ENCODE results near the gene SNRNP25. TPM values are rescaled to one million over a fixed set of nuclear protein-coding genes. Genes with fewer than 3 reads are reported as not detected.
"Not testable (repeated sequence)": the region's sequence is repeated elsewhere in the genome, so short reads cannot be mapped to it uniquely, and the experiment has no call there.

The SNRNP25 gene
- total RNA-seq, 2 experiments from 2014 or later, result 42.5 to 50.0 TPM

GRCh38 chr16:34648-34987, 19.0 kb upstream of the SNRNP25 start:
- Mint-ChIP-seq H3K27ac (no peak overlapping the region), H3K4me3 (no peak overlapping the region), H3K9me3 (ENCODE audit: low read depth) (no peaks in the 10 kb centered on the region), H3K36me3 (ENCODE audit: low read depth) (peaks cover 8% of the 10 kb centered on the region), H3K27me3 (no peaks in the 10 kb centered on the region), H3K4me1 (peaks cover 13% of the 10 kb centered on the region)
- DNase-seq, result no peak
- ChIA-PET POLR2A (no interaction called here), CTCF (no interaction called here)
- intact Hi-C loops (cut with DNase I, micrococcal nuclease), result no loop called here
- no peak for ATAC-seq

GRCh38 chr16:35011-35677, 18.5 kb upstream of the SNRNP25 start:
- intact Hi-C loops (cut with DNase I, micrococcal nuclease), result no loop called here
- Mint-ChIP-seq H3K4me1 (peaks cover 17% of the 10 kb centered on the region), H3K27ac (no peak overlapping the region), H3K4me3 (no peak overlapping the region), H3K27me3 (no peaks in the 10 kb centered on the region), H3K36me3 (ENCODE audit: low read depth) (peaks cover 12% of the 10 kb centered on the region), H3K9me3 (ENCODE audit: low read depth) (no peaks in the 10 kb centered on the region)
- ChIA-PET CTCF (no interaction called here), POLR2A (no interaction called here)
- DNase-seq, result no peak
- ATAC-seq, result no peak

DNA sequence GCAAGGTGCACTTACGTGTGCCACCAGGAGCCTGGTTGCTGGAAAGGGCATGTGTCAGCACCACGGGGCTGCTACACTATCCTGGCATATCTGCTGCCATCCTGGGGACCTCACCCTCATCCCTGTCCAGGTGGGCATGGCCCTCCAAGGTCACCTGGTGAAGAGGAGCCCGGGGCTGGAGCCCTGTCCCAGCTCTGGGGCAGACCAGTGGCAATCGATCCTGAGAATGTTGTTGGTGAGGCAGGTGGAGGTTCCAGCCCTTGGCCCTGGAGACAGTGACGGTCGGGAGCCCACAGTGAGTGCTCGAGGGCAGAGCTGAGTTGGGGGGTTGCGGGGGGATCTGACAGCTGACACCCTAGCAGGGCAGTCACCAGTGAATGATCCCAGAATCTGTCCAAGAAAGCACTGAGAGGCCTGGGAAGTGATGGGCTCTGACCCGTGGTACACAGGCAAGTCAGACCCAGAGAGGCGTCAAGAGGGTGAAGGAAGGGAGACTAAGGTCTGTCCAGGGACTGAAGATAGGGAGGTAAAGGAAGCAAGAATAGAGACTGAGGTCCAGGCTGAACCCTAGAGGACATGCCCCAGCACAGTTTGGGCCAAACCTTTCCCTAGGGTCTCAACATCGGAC, 17.8 kb upstream of the SNRNP25 start:
- Mint-ChIP-seq H3K27me3 (no peaks in the 10 kb centered on the region), H3K4me1 (peaks cover 17% of the 10 kb centered on the region), H3K36me3 (ENCODE audit: low read depth) (peaks cover 12% of the 10 kb centered on the region), H3K27ac (no peak overlapping the region), H3K4me3 (no peak overlapping the region), H3K9me3 (ENCODE audit: low read depth) (no peaks in the 10 kb centered on the region)
- POLR2A ChIA-PET, result no interaction called here
- DNase-seq, result no peak
- CTCF ChIA-PET, result no interaction called here
- ATAC-seq, result no peak
- intact Hi-C loops (cut with DNase I, micrococcal nuclease), result no loop called here

- POLR2A ChIA-PET, result no interaction called here
- H3K27ac Mint-ChIP-seq, result no peak overlapping the region
- no peak overlapping the region for H3K4me3 Mint-ChIP-seq
- no peaks in the 10 kb centered on the region for H3K9me3 Mint-ChIP-seq (ENCODE audit: low read depth)
- ATAC-seq (no peak), DNase-seq (no peak)
- CTCF ChIA-PET, result no interaction called here
- H3K36me3 Mint-ChIP-seq (ENCODE audit: low read depth), result peaks cover 12% of the 10 kb centered on the region
- intact Hi-C loops (cut with DNase I, micrococcal nuclease), result no loop called here
- peaks cover 17% of the 10 kb centered on the region for H3K4me1 Mint-ChIP-seq
- H3K27me3 Mint-ChIP-seq, result no peaks in the 10 kb centered on the region
These were observed 17.2 kb upstream of the SNRNP25 start for GRCh38 chr16:36336-36984.

DNA sequence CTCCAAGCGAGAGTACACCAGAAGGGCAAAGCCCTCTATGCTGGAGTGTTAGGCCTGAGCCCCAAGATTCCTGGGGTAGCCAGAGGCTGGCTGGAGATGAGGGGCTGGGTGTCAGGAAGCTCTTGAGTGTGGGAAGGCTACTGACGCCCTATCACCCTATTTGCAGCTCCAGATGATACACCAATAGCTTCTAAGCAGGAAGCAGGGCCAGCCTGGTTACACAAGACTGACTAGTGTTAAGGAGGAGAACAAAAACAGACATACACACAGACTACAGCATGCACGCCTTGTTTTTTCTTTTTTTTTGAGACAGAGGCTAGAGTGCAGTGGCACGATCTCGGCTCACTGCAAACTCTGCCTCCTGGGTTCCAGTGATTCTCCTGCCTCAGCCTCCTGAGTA, 16.1 kb upstream of the SNRNP25 start:
- intact Hi-C loops (cut with DNase I, micrococcal nuclease), result no loop called here
- DNase-seq, result no peak
- no peak overlapping the region for H3K4me3 Mint-ChIP-seq
- H3K9me3 Mint-ChIP-seq (ENCODE audit: low read depth), result no peaks in the 10 kb centered on the region
- H3K27me3 Mint-ChIP-seq, result no peaks in the 10 kb centered on the region
- peaks cover 20% of the 10 kb centered on the region for H3K36me3 Mint-ChIP-seq (ENCODE audit: low read depth)
- no peak for ATAC-seq
- peaks cover 24% of the 10 kb centered on the region for H3K4me1 Mint-ChIP-seq
- CTCF ChIA-PET, result interaction anchor here (0.7 kb wide), 1 partner anchor 28 kb away, joined by 5 read pairs; no protein-coding TSS in a partner anchor
- POLR2A ChIA-PET, result interaction anchor here (0.9 kb wide), 1 partner anchor 16 kb away, joined by 3 read pairs; the partner anchor contains the start of genes POLR3K and SNRNP25
- H3K27ac Mint-ChIP-seq, result no peak overlapping the region

DNA sequence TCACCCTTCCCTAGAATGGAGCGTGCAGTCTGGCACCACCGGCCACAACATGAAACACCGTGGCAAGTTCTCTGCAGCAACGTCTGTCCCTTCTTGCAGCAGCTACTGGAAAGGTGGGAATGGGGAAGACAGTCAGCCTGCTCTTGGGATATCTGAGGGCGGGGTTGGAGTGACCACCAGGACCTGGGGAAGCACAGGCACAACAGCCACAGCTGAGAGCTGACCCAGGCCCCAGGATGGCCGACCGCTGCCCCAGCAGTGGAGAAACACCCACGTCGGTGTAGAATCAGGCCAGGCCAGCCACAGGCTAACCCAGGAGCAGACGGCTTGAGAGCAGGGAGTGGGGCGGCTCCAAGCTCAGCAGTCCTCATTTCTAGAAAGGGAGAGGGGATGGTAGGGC, 15.4 kb upstream of the SNRNP25 start:
- H3K27me3 Mint-ChIP-seq; H3K27ac Mint-ChIP-seq; ATAC-seq; H3K9me3 Mint-ChIP-seq (ENCODE audit: low read depth); intact Hi-C loops (cut with DNase I, micrococcal nuclease); H3K4me3 Mint-ChIP-seq; DNase-seq; CTCF ChIA-PET: not testable (repeated sequence)
- POLR2A ChIA-PET, result interaction anchor here (0.9 to 1.0 kb wide), 2 partner anchors 15 kb away, joined by 3 to 4 read pairs; partner anchors contain the start of genes POLR3K and SNRNP25
- Mint-ChIP-seq H3K36me3 (ENCODE audit: low read depth) (peaks cover 26% of the 10 kb centered on the region), H3K4me1 (peaks cover 28% of the 10 kb centered on the region)

DNA sequence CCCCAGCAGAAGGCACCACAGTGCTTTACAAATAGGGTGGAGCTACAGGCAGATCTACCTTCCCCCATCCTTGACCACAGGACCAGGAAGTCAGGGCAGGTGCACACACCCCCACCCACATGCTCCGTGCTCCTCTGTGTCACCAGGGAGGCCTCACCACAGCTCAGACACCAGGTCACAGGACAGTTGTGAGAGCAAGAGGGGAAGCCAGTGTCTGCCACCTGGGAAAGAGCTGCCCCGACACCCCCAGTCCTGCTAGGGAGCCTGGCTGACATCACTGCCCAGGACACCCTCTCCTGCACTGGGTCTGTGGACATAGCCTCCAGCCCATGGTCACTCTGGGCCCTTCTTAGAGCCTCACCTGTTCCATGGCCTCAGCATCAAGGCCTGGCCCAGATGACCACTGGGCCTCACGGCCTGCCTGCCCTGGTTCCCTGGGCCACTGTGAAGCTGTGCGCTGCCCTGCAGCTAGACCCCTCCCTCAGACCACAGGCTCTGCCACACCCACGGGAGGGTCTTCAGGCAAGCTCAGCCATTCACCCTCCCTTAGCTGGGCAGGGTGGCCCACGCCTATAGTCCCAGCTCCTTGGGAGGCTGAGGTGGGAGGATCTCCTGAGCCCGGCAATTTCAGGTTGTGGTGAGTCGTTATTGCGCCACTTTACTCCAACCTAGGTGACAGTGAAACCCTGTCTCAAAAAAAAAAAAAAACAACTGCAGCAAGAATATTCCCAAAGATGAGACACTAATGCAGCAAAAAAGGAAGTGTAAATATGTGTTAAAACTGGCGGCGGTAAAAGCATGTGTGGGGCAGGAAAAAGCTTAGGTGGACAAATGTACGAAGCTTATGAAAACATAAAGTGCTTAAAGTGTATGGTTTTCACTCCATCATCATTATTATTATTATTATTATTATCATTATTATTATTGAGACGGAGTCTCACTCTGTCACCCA, 14.4 kb upstream of the SNRNP25 start:
- peak; percentile 89 for ATAC-seq
- CTCF ChIA-PET, result interaction anchor here (0.9 to 1.4 kb wide), 2 partner anchors 26 to 57 kb away, joined by 3 to 5 read pairs; no protein-coding TSS in a partner anchor
- intact Hi-C loops (cut with DNase I, micrococcal nuclease), result no loop called here
- H3K27me3 Mint-ChIP-seq, result no peaks in the 10 kb centered on the region
- DNase-seq, result peak; percentile 64
- peak overlapping the region; percentile 23 for H3K27ac Mint-ChIP-seq
- peaks cover 33% of the 10 kb centered on the region for H3K36me3 Mint-ChIP-seq (ENCODE audit: low read depth)
- no peaks in the 10 kb centered on the region for H3K9me3 Mint-ChIP-seq (ENCODE audit: low read depth)
- POLR2A ChIA-PET, result interaction anchor here (1.0 kb wide), 1 partner anchor 14 kb away, joined by 4 read pairs; the partner anchor contains the start of genes POLR3K and SNRNP25
- H3K4me1 Mint-ChIP-seq, result peaks cover 28% of the 10 kb centered on the region
- no peak overlapping the region for H3K4me3 Mint-ChIP-seq

- peaks cover 28% of the 10 kb centered on the region for H3K4me1 Mint-ChIP-seq
- POLR2A ChIA-PET, result interaction anchor here (0.8 kb wide), 1 partner anchor 12 kb away, joined by 3 read pairs; the partner anchor contains the start of gene POLR3K
- intact Hi-C loops (cut with DNase I, micrococcal nuclease), result loop anchor here in 1 of 2 experiments (1.0 kb wide), 1 partner anchor 11 kb away; no protein-coding TSS in a partner anchor
- no peak overlapping the region for H3K27ac Mint-ChIP-seq
- no peak overlapping the region for H3K4me3 Mint-ChIP-seq
- H3K27me3 Mint-ChIP-seq, result no peaks in the 10 kb centered on the region
- H3K36me3 Mint-ChIP-seq (ENCODE audit: low read depth), result peaks cover 53% of the 10 kb centered on the region
- ATAC-seq (no peak), DNase-seq (no peak)
- no peaks in the 10 kb centered on the region for H3K9me3 Mint-ChIP-seq (ENCODE audit: low read depth)
- CTCF ChIA-PET, result no interaction called here
These were observed 12.1 kb upstream of the SNRNP25 start for GRCh38 chr16:41439-42068.

DNA sequence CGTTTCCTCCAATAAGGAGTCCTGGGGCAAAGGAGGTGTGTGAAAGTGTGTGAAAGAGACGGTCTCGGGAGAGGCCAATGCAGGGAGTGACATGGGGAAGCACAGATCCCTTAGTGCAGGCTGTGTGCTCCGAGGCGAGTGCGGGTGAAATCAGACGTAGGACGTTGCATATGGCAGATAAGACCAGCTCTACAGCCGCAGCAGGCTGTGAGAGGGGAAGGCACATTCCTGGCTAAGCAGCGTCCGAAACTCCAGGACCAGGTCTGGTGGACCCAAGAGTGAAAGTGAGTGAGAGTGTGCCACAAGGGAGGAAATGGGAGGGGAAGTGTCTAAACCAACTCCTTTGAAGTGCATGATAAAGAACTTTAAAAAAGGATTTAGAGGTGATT, 11.6 kb upstream of the SNRNP25 start:
- H3K27ac Mint-ChIP-seq, result no peak overlapping the region
- intact Hi-C loops (cut with DNase I, micrococcal nuclease), result loop anchor here in 1 of 2 experiments (1.0 kb wide), 1 partner anchor 10 kb away; no protein-coding TSS in a partner anchor
- peaks cover 28% of the 10 kb centered on the region for H3K4me1 Mint-ChIP-seq
- no peaks in the 10 kb centered on the region for H3K27me3 Mint-ChIP-seq
- DNase-seq (no peak), ATAC-seq (no peak)
- ChIA-PET CTCF (no interaction called here), POLR2A (interaction anchor here (0.8 kb wide), 1 partner anchor 11 kb away, joined by 3 read pairs; the partner anchor contains the start of gene POLR3K)
- H3K4me3 Mint-ChIP-seq, result no peak overlapping the region
- H3K36me3 Mint-ChIP-seq (ENCODE audit: low read depth), result peaks cover 54% of the 10 kb centered on the region
- H3K9me3 Mint-ChIP-seq (ENCODE audit: low read depth), result no peaks in the 10 kb centered on the region

GRCh38 chr16:42691-43090, 10.9 kb upstream of the SNRNP25 start:
- intact Hi-C loops (cut with DNase I, micrococcal nuclease), result loop anchor here in 1 of 2 experiments (1.0 kb wide), 1 partner anchor 10 kb away; no protein-coding TSS in a partner anchor
- Mint-ChIP-seq H3K27me3 (no peaks in the 10 kb centered on the region), H3K9me3 (ENCODE audit: low read depth) (no peaks in the 10 kb centered on the region), H3K4me3 (no peak overlapping the region), H3K27ac (no peak overlapping the region), H3K4me1 (peaks cover 28% of the 10 kb centered on the region), H3K36me3 (ENCODE audit: low read depth) (peaks cover 56% of the 10 kb centered on the region)
- CTCF ChIA-PET, result no interaction called here
- ATAC-seq (no peak), DNase-seq (no peak)
- POLR2A ChIA-PET, result no interaction called here

DNA sequence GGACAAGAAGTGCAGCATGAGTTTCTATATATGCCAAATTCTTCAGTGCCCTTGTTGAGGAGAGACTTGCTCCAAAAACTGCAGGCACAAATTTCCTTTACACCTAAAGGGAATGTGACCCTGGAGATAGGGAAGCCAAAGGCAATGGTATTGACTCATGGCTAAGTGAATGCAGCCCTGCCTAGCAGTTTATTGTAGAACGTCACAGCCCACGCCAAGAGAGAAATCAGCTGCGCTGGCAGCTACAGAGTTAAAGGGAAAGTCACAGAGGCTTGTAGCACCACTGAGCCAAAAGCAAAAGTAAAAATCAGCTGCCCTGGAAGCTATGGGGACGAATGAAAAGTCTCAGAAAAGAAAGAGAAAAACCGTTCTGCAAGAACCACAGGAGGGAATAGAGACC, 10.3 kb upstream of the SNRNP25 start:
- DNase-seq, result no peak
- intact Hi-C loops (cut with DNase I, micrococcal nuclease), result no loop called here
- ChIA-PET POLR2A (no interaction called here), CTCF (no interaction called here)
- no peak overlapping the region for H3K4me3 Mint-ChIP-seq
- no peak for ATAC-seq
- peaks cover 56% of the 10 kb centered on the region for H3K36me3 Mint-ChIP-seq (ENCODE audit: low read depth)
- H3K9me3 Mint-ChIP-seq (ENCODE audit: low read depth), result no peaks in the 10 kb centered on the region
- H3K27ac Mint-ChIP-seq, result no peak overlapping the region
- peaks cover 28% of the 10 kb centered on the region for H3K4me1 Mint-ChIP-seq
- no peaks in the 10 kb centered on the region for H3K27me3 Mint-ChIP-seq
